ENCODE measurements around the gene SPAG17. TPM values are rescaled to one million over a fixed set of nuclear protein-coding genes. Genes with fewer than 3 reads are reported as not detected.

The SPAG17 gene
- 1.7 TPM for polyA plus RNA-seq (2013, experiment 1 of 2)
- polyA plus RNA-seq (2013, experiment 2 of 2), result 1.3 TPM

DNA sequence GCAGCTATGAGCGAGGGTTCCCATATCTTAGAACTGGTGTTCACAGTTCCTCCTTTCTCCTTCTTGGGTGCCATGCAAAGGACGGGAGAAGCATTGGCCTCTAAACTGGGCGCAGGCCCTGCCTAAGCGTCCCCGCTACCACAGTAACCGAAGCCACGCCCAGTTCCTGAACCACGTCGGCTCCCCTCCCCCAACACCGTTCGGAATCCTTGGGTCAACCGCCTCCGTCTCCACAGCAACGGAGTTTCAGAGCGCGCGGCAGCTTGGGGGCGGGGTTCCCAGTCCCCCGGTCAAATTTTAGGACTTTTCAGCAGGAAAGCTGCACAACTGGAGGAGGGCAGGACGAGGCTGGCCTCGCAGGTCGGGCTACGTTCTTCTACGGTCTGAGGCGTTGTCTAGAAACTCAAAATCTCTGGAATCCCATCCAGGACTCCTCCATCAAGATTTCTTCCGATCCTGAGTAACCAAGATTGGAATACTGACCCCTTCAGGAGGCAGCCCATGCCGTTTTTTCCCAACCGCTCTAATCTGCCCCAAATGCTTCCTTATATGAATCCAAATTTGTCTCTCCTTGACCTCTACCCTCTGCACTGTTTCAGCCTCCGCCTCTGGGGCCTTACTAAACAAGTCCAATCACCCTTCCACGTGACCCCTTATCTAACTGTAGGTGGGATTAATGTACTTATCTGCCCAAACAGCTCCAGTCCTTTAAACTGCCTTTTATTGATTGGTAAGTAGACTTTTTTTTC is at the start of gene SPAG17:
TSS of gene SPAG17 (minus strand) at position 145 of the 749 bp plus-strand sequence. CDS start at position 74, 71 bp downstream.
- Histone ChIP-seq H3K4me2 (ENCODE audit: insufficient read depth, low read length, poor library complexity, severe bottlenecking) (peak within 1 kb of the TSS; percentile 41), H2BK5ac (ENCODE audit: low read length) (no peak within 1 kb of the TSS), H2BK120ac (ENCODE audit: low read depth, low read length) (no peak within 1 kb of the TSS), H4K91ac (ENCODE audit: low read depth, low read length, poor library complexity) (no peak within 1 kb of the TSS), H2AK5ac (ENCODE audit: low read depth, low read length) (no peak within 1 kb of the TSS), H3K4me1 (ENCODE audit: control insufficient read depth in 2 of 2, insufficient read depth in 1 of 2, low read depth in 1 of 2, low read length in 2 of 2) (peaks cover 5 to 9% of the 10 kb centered on the region in 2 donors), H2BK15ac (ENCODE audit: low read length) (no peak within 1 kb of the TSS), H3K79me1 (ENCODE audit: low read depth, low read length) (no peaks in the 10 kb centered on the region), H4K8ac (ENCODE audit: low read depth, low read length) (no peak within 1 kb of the TSS), H3K14ac (ENCODE audit: low read length) (no peak within 1 kb of the TSS), H3K9ac (ENCODE audit: low read depth, low read length, poor library complexity) (no peak within 1 kb of the TSS), H3K9me3 (replicated peaks in 1 of 2; ENCODE audit: control insufficient read depth in 2 of 2, insufficient read depth in 1 of 2, low read depth in 1 of 2, low read length in 2 of 2) (no peaks in the 10 kb centered on the region), H3K18ac (ENCODE audit: low read length) (peak within 1 kb of the TSS; percentile 93), H2BK12ac (ENCODE audit: low read length) (no peak within 1 kb of the TSS), H3K23ac (ENCODE audit: low read depth, low read length, poor library complexity) (no peak within 1 kb of the TSS), H3K4ac (ENCODE audit: low read length) (no peak within 1 kb of the TSS), H3K27ac (replicated peaks; ENCODE audit: low read length) (peak within 1 kb of the TSS; percentile 72), H3K4me3 (ENCODE audit: low read length in 2 of 2) (peak within 1 kb of the TSS; percentile 48 to 74), H3K36me3 (replicated peaks in 1 of 2; ENCODE audit: control insufficient read depth in 2 of 2, insufficient read depth in 2 of 2, low read length in 2 of 2) (no peaks in the 10 kb centered on the region), H2AFZ (ENCODE audit: low read length) (peak within 1 kb of the TSS; percentile 98), H3K27me3 (ENCODE audit: control insufficient read depth in 3 of 3, insufficient read depth in 3 of 3, low read depth in 1 of 3, low read length in 3 of 3) (no peaks in the 10 kb centered on the region)
- no CpG with 5 or more reads among the region's 30 CpGs for WGBS, 2 donors (ENCODE audit: extremely low coverage in 2 of 2, insufficient read length in 2 of 2, insufficient replicate concordance in 1 of 2)
- DNase-seq (ENCODE audit: low spot score), result peak; percentile 84

DNA sequence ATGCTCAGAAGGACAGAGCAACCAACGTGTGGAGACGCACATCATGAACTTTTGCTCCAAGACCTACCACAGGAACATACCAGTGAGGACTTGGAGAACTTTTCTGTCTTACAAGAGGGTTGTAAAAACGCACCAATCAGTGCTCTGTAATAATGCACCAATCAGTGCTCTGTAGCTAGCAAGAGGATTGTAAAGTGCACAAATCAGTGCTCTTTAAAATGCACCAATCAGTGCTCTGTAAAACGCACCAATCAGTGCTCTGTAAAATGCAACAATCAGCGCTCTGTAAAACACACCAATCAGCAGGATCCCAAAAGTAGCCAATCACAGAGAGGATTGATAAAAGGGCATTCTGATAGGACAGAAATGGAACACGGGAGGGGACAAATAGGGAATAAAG is 40.4 kb upstream of the SPAG17 start:
- H3K14ac ChIP-seq (ENCODE audit: low read length), result no peak overlapping the region

DNA sequence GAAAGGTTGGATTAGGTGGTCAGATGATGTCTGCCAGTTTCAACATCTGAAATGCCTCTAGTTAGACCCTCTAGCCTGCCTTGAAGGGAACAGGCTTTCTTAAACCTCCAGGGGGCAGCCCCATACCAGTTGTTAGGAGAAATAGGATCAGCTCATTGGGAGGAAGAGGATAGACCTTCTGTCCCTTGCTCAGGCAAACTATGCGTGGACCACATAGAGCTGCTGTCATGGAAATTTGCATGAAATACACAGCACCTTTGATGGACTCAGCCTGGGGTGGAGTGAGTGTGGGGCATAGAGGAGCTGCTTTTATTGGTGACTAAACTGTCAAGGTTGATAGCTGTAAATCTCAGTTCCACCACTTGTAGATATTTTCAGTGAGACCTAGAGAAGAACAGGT is 38.4 kb upstream of the SPAG17 start:
- no peak overlapping the region for H3K9ac ChIP-seq (ENCODE audit: low read depth, low read length, poor library complexity)
- peak; percentile 36 for DNase-seq (ENCODE audit: low spot score)
- no peaks in the 10 kb centered on the region for H3K27me3 ChIP-seq (ENCODE audit: control insufficient read depth in 3 of 3, insufficient read depth in 3 of 3, low read depth in 1 of 3, low read length in 3 of 3)
- no peak overlapping the region for H2BK5ac ChIP-seq (ENCODE audit: low read length)
- H4K91ac ChIP-seq (ENCODE audit: low read depth, low read length, poor library complexity), result no peak overlapping the region
- H2BK12ac ChIP-seq (ENCODE audit: low read length), result no peak overlapping the region
- no peak overlapping the region for H3K27ac ChIP-seq (replicated peaks; ENCODE audit: low read length)
- no peak overlapping the region for H3K18ac ChIP-seq (ENCODE audit: low read length)
- no peak overlapping the region for H2AFZ ChIP-seq (ENCODE audit: low read length)
- H3K79me1 ChIP-seq (ENCODE audit: low read depth, low read length), result no peaks in the 10 kb centered on the region
- no peak overlapping the region for H3K4ac ChIP-seq (ENCODE audit: low read length)
- no peaks in the 10 kb centered on the region for H3K36me3 ChIP-seq (replicated peaks in 1 of 2; ENCODE audit: control insufficient read depth in 2 of 2, insufficient read depth in 2 of 2, low read length in 2 of 2)
- H3K23ac ChIP-seq (ENCODE audit: low read depth, low read length, poor library complexity), result no peak overlapping the region
- no peaks in the 10 kb centered on the region for H3K9me3 ChIP-seq (replicated peaks in 1 of 2; ENCODE audit: control insufficient read depth in 2 of 2, insufficient read depth in 1 of 2, low read depth in 1 of 2, low read length in 2 of 2)
- no peak overlapping the region for H2AK5ac ChIP-seq (ENCODE audit: low read depth, low read length)
- no peak overlapping the region for H2BK15ac ChIP-seq (ENCODE audit: low read length)
- no peak overlapping the region for H4K8ac ChIP-seq (ENCODE audit: low read depth, low read length)
- H3K4me1 ChIP-seq (ENCODE audit: control insufficient read depth in 2 of 2, insufficient read depth in 1 of 2, low read depth in 1 of 2, low read length in 2 of 2), result no peaks in the 10 kb centered on the region
- no peak overlapping the region for H3K14ac ChIP-seq (ENCODE audit: low read length)
- WGBS, 2 donors (ENCODE audit: extremely low coverage in 2 of 2, insufficient read length in 2 of 2, insufficient replicate concordance in 1 of 2), result no CpG with 5 or more reads among the region's 1 CpG
- H2BK120ac ChIP-seq (ENCODE audit: low read depth, low read length), result no peak overlapping the region
- H3K4me2 ChIP-seq (ENCODE audit: insufficient read depth, low read length, poor library complexity, severe bottlenecking), result no peak overlapping the region
- H3K4me3 ChIP-seq (ENCODE audit: low read length in 2 of 2), result no peak overlapping the region

More for the DNA sequence above, 40.4 kb upstream of the SPAG17 start:
- H2AK5ac ChIP-seq (ENCODE audit: low read depth, low read length), result no peak overlapping the region
- H3K36me3 ChIP-seq (replicated peaks in 1 of 2; ENCODE audit: control insufficient read depth in 2 of 2, insufficient read depth in 2 of 2, low read length in 2 of 2), result no peaks in the 10 kb centered on the region
- no peak overlapping the region for H3K18ac ChIP-seq (ENCODE audit: low read length)
- no peak overlapping the region for H2BK120ac ChIP-seq (ENCODE audit: low read depth, low read length)
- H3K9me3 ChIP-seq (replicated peaks in 1 of 2; ENCODE audit: control insufficient read depth in 2 of 2, insufficient read depth in 1 of 2, low read depth in 1 of 2, low read length in 2 of 2), result no peaks in the 10 kb centered on the region
- H4K8ac ChIP-seq (ENCODE audit: low read depth, low read length), result no peak overlapping the region
- H4K91ac ChIP-seq (ENCODE audit: low read depth, low read length, poor library complexity), result no peak overlapping the region
- no peak overlapping the region for H2AFZ ChIP-seq (ENCODE audit: low read length)
- no peak overlapping the region for H3K9ac ChIP-seq (ENCODE audit: low read depth, low read length, poor library complexity)
- H3K23ac ChIP-seq (ENCODE audit: low read depth, low read length, poor library complexity), result no peak overlapping the region
- no peaks in the 10 kb centered on the region for H3K27me3 ChIP-seq (ENCODE audit: control insufficient read depth in 3 of 3, insufficient read depth in 3 of 3, low read depth in 1 of 3, low read length in 3 of 3)
- DNase-seq (ENCODE audit: low spot score), result no peak
- no peak overlapping the region for H3K4ac ChIP-seq (ENCODE audit: low read length)
- no peak overlapping the region for H3K4me3 ChIP-seq (ENCODE audit: low read length in 2 of 2)
- WGBS, 2 donors (ENCODE audit: extremely low coverage in 2 of 2, insufficient read length in 2 of 2, insufficient replicate concordance in 1 of 2), result no CpG with 5 or more reads among the region's 6 CpGs
- H3K4me2 ChIP-seq (ENCODE audit: insufficient read depth, low read length, poor library complexity, severe bottlenecking), result no peak overlapping the region
- H3K79me1 ChIP-seq (ENCODE audit: low read depth, low read length), result no peaks in the 10 kb centered on the region
- H2BK12ac ChIP-seq (ENCODE audit: low read length), result no peak overlapping the region
- no peak overlapping the region for H3K27ac ChIP-seq (replicated peaks; ENCODE audit: low read length)
- H2BK15ac ChIP-seq (ENCODE audit: low read length), result no peak overlapping the region
- no peaks in the 10 kb centered on the region for H3K4me1 ChIP-seq (ENCODE audit: control insufficient read depth in 2 of 2, insufficient read depth in 1 of 2, low read depth in 1 of 2, low read length in 2 of 2)
- H2BK5ac ChIP-seq (ENCODE audit: low read length), result no peak overlapping the region

DNA sequence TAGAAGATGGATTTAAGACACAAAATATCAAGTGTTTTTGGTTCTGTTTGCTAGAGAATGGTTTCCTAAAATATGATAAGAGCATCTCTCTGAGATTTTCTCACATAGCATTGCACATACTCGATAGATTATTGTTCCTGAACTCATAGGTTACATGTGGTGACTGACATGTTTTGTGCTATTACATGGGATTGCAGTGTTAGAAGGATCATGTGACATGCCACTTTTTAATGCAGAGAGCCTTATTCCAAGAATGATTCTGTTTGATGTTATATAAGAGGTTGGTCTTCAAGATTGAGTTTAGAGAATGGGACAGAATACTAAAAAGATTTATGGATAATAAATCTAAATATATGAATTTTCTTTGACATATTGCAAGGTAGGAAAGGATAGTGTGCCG is 34.4 kb upstream of the SPAG17 start:
- H2BK12ac ChIP-seq (ENCODE audit: low read length), result no peak overlapping the region
- no peak overlapping the region for H4K91ac ChIP-seq (ENCODE audit: low read depth, low read length, poor library complexity)
- peaks cover 0 to 3% (median 0%) of the 10 kb centered on the region in 3 experiments for H3K27me3 ChIP-seq (ENCODE audit: control insufficient read depth in 3 of 3, insufficient read depth in 3 of 3, low read depth in 1 of 3, low read length in 3 of 3)
- no peak overlapping the region for H2AK5ac ChIP-seq (ENCODE audit: low read depth, low read length)
- H3K36me3 ChIP-seq (replicated peaks in 1 of 2; ENCODE audit: control insufficient read depth in 2 of 2, insufficient read depth in 2 of 2, low read length in 2 of 2), result no peaks in the 10 kb centered on the region
- H3K4ac ChIP-seq (ENCODE audit: low read length), result no peak overlapping the region
- no peak overlapping the region for H3K4me3 ChIP-seq (ENCODE audit: low read length in 2 of 2)
- no peaks in the 10 kb centered on the region for H3K79me1 ChIP-seq (ENCODE audit: low read depth, low read length)
- no peak overlapping the region for H3K9ac ChIP-seq (ENCODE audit: low read depth, low read length, poor library complexity)
- no peak overlapping the region for H2BK15ac ChIP-seq (ENCODE audit: low read length)
- no peak overlapping the region for H2AFZ ChIP-seq (ENCODE audit: low read length)
- H2BK5ac ChIP-seq (ENCODE audit: low read length), result no peak overlapping the region
- H3K4me1 ChIP-seq (ENCODE audit: control insufficient read depth in 2 of 2, insufficient read depth in 1 of 2, low read depth in 1 of 2, low read length in 2 of 2), result no peaks in the 10 kb centered on the region
- no peak overlapping the region for H4K8ac ChIP-seq (ENCODE audit: low read depth, low read length)
- WGBS, 2 donors (ENCODE audit: extremely low coverage in 2 of 2, insufficient read length in 2 of 2, insufficient replicate concordance in 1 of 2), result no CpG with 5 or more reads among the region's 2 CpGs
- H2BK120ac ChIP-seq (ENCODE audit: low read depth, low read length), result no peak overlapping the region
- H3K14ac ChIP-seq (ENCODE audit: low read length), result no peak overlapping the region
- H3K23ac ChIP-seq (ENCODE audit: low read depth, low read length, poor library complexity), result no peak overlapping the region
- H3K18ac ChIP-seq (ENCODE audit: low read length), result no peak overlapping the region
- DNase-seq (ENCODE audit: low spot score), result no peak
- no peak overlapping the region for H3K27ac ChIP-seq (replicated peaks; ENCODE audit: low read length)
- H3K9me3 ChIP-seq (replicated peaks in 1 of 2; ENCODE audit: control insufficient read depth in 2 of 2, insufficient read depth in 1 of 2, low read depth in 1 of 2, low read length in 2 of 2), result no peaks in the 10 kb centered on the region
- H3K4me2 ChIP-seq (ENCODE audit: insufficient read depth, low read length, poor library complexity, severe bottlenecking), result no peak overlapping the region
